ENCODE measurements around the gene EMP2. TPM values are rescaled to one million over a fixed set of nuclear protein-coding genes. Genes with fewer than 3 reads are reported as not detected.

Gene EMP2
- total RNA-seq, 2 donors from 2014 or later, result 40.3 to 66.8 TPM

DNA sequence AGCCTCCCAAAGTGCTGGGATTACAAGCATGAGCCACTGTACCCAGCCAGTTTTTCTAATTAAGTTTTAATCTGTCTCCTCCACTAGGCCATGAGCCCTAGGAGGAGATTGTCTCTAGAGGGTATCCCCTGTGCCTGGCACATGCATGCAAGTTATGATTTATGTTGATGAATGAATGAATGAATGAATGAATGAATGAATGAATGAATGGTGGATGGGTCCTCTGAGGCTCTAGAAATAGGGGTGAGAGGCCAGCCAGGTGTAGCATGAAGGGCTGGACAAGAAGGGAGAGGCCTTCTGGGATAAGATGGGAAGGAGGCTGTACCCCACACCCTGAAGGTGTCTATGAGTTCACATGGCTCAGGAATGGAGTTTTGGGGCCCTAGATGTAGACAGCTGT, 48.8 kb downstream of the EMP2 start:
- no peaks in the 10 kb centered on the region for H3K4me1 ChIP-seq
- no peak overlapping the region for H3K4me3 ChIP-seq
- no peak overlapping the region for H3K27ac ChIP-seq
- no peak for DNase-seq (ENCODE audit: low spot score)
- peaks cover 67% of the 10 kb centered on the region for H3K36me3 ChIP-seq
- no peaks in the 10 kb centered on the region for H3K27me3 ChIP-seq
- TF ChIP-seq, protein P1, sequence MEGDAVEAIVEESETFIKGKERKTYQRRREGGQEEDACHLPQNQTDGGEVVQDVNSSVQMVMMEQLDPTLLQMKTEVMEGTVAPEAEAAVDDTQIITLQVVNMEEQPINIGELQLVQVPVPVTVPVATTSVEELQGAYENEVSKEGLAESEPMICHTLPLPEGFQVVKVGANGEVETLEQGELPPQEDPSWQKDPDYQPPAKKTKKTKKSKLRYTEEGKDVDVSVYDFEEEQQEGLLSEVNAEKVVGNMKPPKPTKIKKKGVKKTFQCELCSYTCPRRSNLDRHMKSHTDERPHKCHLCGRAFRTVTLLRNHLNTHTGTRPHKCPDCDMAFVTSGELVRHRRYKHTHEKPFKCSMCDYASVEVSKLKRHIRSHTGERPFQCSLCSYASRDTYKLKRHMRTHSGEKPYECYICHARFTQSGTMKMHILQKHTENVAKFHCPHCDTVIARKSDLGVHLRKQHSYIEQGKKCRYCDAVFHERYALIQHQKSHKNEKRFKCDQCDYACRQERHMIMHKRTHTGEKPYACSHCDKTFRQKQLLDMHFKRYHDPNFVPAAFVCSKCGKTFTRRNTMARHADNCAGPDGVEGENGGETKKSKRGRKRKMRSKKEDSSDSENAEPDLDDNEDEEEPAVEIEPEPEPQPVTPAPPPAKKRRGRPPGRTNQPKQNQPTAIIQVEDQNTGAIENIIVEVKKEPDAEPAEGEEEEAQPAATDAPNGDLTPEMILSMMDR (IDR thresholded peaks at IDR 0.05), result no peak
- no peaks in the 10 kb centered on the region for H3K9me3 ChIP-seq

DNA sequence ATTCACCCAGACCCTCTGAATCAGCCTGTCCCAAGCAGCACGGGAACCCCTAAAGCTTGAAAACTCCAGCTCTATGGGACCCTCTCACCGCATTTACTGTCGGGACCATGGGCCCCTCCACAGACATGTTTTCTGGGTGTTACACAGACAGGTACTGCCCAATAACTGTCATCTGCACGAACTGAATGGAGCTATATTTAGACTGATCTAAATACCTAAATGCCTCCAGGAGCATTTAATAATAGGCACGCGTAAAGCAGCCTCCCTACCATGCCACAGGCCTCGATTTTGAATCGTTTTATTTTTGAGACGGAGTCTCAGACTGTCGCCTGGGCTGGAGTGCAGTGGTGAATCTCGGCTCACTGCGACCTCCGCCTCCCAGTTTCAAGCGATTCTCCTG, 49.7 kb downstream of the EMP2 start:
- H3K4me1 ChIP-seq, result no peaks in the 10 kb centered on the region
- no peaks in the 10 kb centered on the region for H3K9me3 ChIP-seq
- H3K36me3 ChIP-seq, result peaks cover 64% of the 10 kb centered on the region
- TF ChIP-seq, protein P1 (IDR thresholded peaks at IDR 0.05), result no peak
- no peaks in the 10 kb centered on the region for H3K27me3 ChIP-seq
- DNase-seq (ENCODE audit: low spot score), result no peak
- H3K27ac ChIP-seq, result peak overlapping the region; percentile 43 to 70
- no peak overlapping the region for H3K4me3 ChIP-seq

DNA sequence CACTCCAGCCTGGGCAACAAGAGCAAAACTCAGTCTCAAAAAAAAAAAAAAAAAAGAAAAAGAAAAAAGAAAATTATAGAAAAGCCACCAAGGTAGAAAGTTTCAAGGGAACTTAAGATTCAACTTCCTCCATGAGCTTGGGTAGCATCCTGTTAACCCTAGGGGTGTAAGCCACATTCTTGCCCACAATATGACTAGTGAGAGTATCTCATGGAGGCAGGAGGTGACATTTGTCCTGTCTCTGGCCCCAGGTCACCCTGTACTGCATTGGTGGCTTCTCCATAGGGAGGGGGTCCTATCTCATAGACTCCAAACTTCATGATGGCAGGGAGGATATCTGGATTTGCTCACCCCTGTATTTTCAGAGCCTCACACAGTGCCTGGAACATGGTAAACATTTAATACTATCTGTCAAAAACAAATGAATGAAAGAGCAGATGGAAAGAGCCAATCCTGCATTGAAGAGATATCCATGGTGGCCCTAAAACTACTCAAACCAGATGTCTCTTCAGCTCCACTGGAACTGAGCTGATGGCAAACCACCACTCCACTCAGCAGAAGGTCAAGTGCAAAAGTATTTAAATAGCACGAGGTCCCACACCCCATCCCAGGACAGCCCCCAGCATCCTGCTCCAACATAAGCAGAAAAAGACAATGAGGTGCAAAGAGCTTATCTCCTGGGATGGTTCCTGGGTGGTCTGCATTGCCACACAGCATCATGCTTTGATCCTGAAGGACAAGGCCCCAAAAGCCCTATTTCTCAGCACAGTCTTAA, 50.3 kb downstream of the EMP2 start:
- TF ChIP-seq, protein P1 (IDR thresholded peaks at IDR 0.05), result no peak
- no peaks in the 10 kb centered on the region for H3K27me3 ChIP-seq
- no peak for DNase-seq (ENCODE audit: low spot score)
- H3K36me3 ChIP-seq, result peaks cover 65% of the 10 kb centered on the region
- H3K9me3 ChIP-seq, result no peaks in the 10 kb centered on the region
- peak overlapping the region; percentile 43 to 70 for H3K27ac ChIP-seq
- no peak overlapping the region for H3K4me3 ChIP-seq
- H3K4me1 ChIP-seq, result no peaks in the 10 kb centered on the region

DNA sequence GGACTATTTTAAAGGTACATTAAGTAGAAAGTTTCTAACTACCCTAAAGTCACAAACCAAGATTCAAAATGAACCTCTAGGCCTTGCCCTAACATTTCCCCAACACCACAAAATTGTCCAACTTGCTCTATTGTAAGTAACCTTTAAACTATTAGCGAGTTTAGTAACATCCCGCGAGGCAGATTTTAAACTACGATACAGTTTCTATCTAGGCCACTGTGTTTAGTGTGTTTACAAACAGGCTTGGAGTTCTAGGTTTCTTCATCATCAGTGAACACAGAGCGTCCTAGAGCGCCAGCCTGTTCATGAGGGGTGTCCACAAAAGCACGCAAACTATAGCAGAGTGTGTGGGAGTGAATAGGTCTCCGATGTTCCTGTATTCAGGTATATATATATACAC, 51.8 kb downstream of the EMP2 start:
- H3K4me1 ChIP-seq, result no peaks in the 10 kb centered on the region
- TF ChIP-seq, protein P1 (IDR thresholded peaks at IDR 0.05), result no peak
- H3K27ac ChIP-seq, result no peak overlapping the region
- no peaks in the 10 kb centered on the region for H3K27me3 ChIP-seq
- H3K36me3 ChIP-seq, result peaks cover 52% of the 10 kb centered on the region
- DNase-seq (ENCODE audit: low spot score), result no peak
- H3K9me3 ChIP-seq, result no peaks in the 10 kb centered on the region
- no peak overlapping the region for H3K4me3 ChIP-seq

DNA sequence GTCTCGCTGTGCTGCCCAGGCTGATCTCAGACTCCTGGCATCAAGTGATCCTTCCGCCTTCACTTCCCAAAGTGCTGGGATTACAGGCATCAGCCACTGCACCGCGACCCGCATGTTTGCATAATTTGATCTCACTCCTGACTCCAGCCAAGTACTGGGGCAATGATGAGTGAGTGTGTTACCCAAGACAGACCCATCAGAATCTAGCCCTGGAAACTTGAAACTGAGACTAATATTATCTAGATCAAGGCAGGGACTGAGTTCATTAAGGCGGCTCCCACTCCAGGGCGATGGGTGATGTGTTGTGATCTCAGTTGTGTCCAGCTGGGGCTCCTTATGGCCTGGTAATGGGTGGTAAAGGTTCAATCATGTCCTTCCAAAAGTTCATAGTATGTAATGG, 53.4 kb downstream of the EMP2 start:
- peaks cover 36% of the 10 kb centered on the region for H3K36me3 ChIP-seq

More for the DNA sequence above, 53.4 kb downstream of the EMP2 start:
- no peak overlapping the region for H3K4me3 ChIP-seq
- no peaks in the 10 kb centered on the region for H3K9me3 ChIP-seq
- H3K27me3 ChIP-seq, result no peaks in the 10 kb centered on the region
- TF ChIP-seq, protein P1 (IDR thresholded peaks at IDR 0.05), result no peak
- no peak overlapping the region for H3K27ac ChIP-seq
- DNase-seq (ENCODE audit: low spot score), result no peak
- no peaks in the 10 kb centered on the region for H3K4me1 ChIP-seq

Data from right atrium auricular region (tissue), 2 donors.